NK-92 (cell line): ENCODE data around the gene PDE3A.

Experiments used
- DNase-seq: peaks from one replicate; lab custom pipeline; 2025; ENCODE audit not compliant: unreplicated experiment; lab: John Stamatoyannopoulos, UW

PDE3A gene

DNA sequence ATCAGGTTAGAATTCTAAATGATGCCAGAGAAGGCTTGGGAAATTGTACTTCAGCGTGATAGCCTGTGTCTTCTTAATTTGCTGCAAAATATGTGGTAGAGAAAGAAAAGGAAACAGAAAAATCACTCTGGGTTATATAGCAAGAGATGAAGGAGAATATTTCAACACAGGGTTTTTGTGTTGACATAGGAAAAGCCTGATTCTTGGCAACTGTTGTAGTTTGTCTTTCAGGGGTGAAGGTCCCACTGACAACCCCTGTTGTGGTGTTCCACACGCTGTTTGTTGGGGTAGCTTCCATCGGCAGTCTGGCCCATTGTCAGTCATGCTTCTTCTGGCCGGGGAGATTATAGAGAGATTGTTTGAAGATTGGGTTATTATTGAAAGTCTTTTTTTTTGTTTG lies 313.0 kb downstream of the PDE3A start:
- no peak for DNase-seq

DNA sequence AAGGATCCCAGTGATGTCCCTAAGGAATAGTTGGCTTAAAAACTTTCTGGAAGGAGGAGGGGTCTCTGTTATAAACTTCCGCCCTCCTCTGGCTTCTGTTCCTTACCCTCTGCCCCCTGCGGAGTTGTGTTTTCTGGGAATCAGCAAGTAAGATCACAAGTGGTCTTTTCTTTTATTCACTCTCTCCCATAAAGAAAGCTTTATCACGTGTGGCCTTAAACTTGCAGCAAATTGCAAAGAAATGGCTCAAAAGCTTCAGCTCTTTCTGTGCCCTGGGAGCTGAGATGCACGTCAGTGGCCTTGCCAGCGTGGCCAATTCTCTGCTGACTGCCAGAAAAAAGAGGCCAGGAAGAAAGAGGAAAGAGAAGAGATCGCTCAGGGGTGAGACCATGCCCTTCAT lies 326.9 kb downstream of the PDE3A start, which contains the start of gene SLCO1C1:
Gene SLCO1C1 (plus strand): TSS at position 101 of the 400 bp plus-strand sequence. CDS start 4,245 bp downstream, outside the sequence.
- DNase-seq: no peak

DNA sequence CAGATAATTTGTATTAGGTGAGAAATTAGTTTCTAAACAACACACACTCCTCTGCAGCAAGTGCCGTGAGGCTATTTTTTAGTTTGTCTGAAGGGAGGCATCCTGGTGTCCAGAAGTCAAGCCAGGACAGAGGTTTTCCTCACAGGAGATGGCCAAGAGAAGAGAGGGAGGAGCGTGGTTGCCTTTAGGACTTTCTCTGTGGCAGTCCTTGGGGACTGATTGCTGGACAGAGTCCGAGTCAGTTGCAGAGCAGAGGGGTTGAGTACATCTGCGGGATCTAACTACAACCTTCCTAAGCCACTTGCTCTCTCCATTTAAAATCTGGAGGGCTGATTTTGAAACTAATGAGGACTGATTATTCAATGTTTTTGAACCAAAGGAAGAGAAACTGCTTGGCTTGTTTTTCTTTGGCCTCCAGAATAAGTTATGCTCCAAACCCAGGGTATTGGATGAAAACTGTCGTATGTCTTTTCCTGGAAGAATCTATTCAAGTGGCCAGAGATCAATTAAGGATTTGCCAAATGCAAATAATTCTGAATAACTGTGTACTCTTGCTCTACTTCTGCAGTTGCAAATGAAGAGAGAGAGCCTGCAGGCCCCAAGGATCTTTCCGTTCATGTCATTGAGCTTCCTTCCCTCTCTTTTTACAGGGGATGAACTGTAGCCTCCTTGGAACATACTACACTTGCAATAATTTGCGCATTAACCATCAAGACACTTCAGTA lies 328.0 kb downstream of the PDE3A start:
- no peak for DNase-seq

DNA sequence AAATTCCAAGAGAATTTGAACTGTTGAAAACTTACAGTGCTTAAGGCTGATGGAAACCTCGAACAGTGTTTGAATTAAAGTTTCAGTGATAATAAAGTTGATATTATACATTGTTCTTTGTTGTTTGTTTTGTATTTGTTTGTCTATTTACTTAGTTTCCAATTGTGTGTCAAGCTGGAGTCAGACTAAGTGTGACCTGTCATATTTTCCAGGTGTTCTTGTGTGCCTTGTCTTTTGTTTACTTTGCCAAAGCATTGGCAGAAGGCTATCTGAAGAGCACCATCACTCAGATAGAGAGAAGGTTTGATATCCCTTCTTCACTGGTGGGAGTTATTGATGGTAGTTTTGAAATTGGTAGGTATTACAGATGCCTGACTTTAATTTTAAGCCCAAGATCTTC lies 332.8 kb downstream of the PDE3A start:
- DNase-seq: no peak

DNA sequence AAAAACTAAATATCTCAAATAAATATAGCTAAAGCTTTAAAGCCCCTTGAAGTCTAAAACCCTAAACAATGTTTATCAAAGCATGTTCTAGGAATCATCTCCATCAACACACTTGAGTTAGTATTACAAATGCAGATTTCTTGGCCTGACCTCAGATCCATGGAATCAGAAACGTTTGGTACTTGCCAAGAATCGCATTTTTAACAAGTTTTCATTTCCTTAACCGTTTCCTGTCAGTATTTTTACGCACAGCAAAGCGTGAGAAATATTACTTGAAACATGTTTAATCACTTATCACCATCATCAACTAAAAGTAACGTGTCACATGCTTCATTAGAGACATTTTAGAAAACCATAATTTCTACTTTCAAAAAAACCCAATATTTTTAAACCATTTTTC lies 336.5 kb downstream of the PDE3A start:
- no peak for DNase-seq

DNA sequence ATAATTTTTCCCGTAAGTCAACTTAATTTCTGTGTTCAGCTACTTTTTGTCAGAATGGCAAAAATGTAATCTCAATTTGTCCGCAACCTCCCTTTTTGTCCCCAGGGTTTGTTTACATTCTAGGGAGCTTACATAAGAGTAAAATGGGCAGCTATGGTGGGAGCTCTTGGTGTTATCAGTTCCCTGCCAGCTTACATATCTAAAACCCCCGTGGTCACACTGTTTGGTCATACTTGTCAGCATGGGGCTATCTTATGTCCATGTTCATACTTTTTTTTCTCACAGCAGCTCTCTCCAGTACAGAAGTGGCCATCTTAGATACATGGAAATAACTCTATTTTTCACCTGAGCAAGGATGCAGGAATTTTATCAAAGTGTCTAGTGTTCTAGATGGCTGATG lies 343.5 kb downstream of the PDE3A start:
- no peak for DNase-seq

DNA sequence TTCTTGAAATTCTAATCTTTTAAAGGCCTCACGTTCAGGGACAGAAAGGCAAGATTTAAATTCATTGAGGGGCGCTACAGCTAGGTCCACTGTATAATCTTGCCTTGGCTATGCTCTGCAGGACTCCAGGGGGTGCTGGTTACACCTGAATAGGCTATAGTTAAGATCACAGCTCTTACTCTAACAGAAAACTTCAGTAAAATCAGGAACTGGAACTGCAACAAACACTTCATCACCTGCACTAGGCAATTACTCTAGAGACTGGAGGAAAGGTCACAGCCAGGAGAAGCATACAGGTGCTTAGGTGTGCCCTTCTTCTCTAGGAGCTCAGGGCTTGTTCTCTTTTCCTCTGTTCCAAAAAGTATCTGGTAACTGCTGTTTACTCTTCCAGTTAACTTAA lies 347.7 kb downstream of the PDE3A start:
- DNase-seq: no peak

DNA sequence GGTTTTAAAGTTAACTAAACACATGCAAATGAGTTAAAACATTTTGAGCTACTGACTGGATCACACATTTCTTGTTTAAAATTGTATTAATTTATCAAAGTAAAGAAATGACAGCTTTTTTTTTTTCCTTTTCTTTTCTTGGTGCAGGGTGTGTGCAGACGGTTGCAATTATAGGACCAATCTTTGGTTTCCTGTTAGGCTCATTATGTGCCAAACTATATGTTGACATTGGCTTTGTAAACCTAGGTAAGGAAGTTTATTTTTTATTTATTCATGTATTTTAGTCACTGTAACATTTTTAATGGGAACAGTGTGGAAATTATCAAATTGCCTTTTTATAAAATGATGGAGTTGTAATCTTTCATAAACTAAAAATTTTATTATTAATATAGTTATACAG lies 348.6 kb downstream of the PDE3A start:
- DNase-seq: no peak

DNA sequence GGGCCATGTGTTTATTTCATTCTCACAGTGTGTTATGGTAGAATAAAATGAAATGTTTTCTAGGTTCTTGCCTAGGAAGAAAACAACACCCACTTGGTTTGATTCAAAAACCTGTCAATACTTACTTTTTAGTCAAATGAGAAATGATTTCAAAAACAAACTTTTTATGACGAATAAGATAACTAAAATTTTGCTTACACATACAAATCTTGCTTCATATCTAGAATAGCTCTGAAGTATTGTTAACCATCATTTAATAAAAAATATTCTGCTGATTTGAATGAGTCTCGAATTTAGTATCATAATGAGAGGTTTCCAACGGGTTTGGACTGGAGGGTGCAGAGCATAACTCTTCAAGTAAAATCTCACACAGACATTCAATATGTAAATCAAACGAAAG lies 350.0 kb downstream of the PDE3A start:
- no peak for DNase-seq

DNA sequence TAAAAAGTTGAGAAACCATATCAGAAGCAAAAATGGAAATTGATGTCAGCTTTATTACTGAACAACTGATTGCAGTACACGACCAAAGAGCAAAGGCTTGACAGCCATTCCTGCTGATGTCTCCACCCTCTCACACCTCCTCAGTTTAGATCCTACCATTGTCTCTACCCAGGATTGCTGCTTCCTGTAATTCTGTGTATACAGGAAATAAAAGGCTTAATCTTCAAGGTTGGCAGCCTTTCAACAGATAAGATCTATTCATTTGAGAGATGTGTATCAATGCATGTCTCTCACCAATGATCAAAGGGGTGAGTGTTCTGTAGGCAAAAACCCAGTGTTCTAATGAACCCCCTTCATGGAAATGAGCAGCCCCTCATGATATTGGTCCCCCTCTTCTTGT lies 353.8 kb downstream of the PDE3A start:
- DNase-seq: no peak

DNA sequence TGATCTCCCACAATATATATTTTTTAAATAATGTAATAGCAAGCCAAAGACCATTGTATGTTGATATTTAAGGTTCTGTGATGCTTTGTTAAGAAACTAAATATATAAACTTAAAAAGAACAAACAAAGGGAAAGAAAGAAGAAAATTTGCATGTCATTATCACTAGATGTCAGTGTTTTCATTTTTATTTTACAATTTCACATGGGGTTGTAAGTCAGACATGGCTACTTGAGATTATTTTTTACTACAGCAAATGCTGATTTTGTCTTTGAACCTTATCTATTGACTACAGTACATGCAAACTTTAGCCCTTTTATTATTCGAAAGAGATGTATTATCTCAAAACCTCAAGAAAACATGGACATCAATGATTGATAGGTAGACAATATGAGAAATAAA lies 362.9 kb downstream of the PDE3A start:
- DNase-seq: no peak
